PC-3 (cell line): ENCODE results near the gene MOK. TPM values are rescaled to one million over a fixed set of nuclear protein-coding genes. Genes with fewer than 3 reads are reported as not detected.

Experiments used
- ATAC-seq: fragments of 200-7000 bp; cut with Tn5 transposase; 2 replicates; pipeline ENCODE4 v1.9.1; 2020; ENCODE audit warnings: mild to moderate bottlenecking, moderate library complexity
- BruUV-seq: library from RNA; stranded (reverse); fragments of 400-500 nt; replicated peaks from 2 replicates; lab custom pipeline; 2021; lab: Mats Ljungman, UMichigan
- CTCF ChIA-PET: fragments of 300-600 bp; sonication (Branson Sonifier 250); formaldehyde crosslinking; loops from one replicate; lab custom pipeline; 2022; ENCODE audit warnings: antibody characterized with exemption; lab: Charles Lee
- POLR2A ChIA-PET: fragments of 300-600 bp; sonication (Branson Sonifier 250); formaldehyde crosslinking; loops from one replicate; lab custom pipeline; 2022; ENCODE audit warnings: antibody characterized with exemption; ENCODE audit not compliant: unreplicated experiment; lab: Charles Lee
- DNase-seq: peaks from one replicate; pipeline ENCODE4 v3.0.0-alpha.2; 2015
- H2AFZ ChIP-seq: fragments of 300-600 bp; sonication (generic); 2 replicates; pipeline ENCODE4 v1.6.0; 2016; ENCODE audit warnings: antibody characterized with exemption, low read length
- H3F3A ChIP-seq: fragments of 300-600 bp; sonication (generic); one replicate; pipeline ENCODE4 v1.6.0; 2017; ENCODE audit warnings: antibody characterized with exemption, low read length, control low read depth, mild to moderate bottlenecking; ENCODE audit not compliant: unreplicated experiment
- H3K27ac ChIP-seq: fragments of 300-600 bp; sonication (generic); 2 replicates; pipeline ENCODE4 v1.5.1; 2016; ENCODE audit warnings: mild to moderate bottlenecking, low read length
- H3K27me3 ChIP-seq: fragments of 300-600 bp; sonication (generic); 2 replicates; pipeline ENCODE4 v1.6.1; 2016; ENCODE audit warnings: low read length, mixed read lengths
- H3K36me3 ChIP-seq: fragments of 300-600 bp; sonication (generic); 2 replicates; pipeline ENCODE4 v1.6.1; 2016; ENCODE audit warnings: low read depth, mixed run types, low read length, mixed read lengths
- H3K4me1 ChIP-seq: fragments of 300-600 bp; sonication (generic); 2 replicates; pipeline ENCODE4 v1.5.1; 2016; ENCODE audit warnings: low read length; ENCODE audit not compliant: insufficient read depth
- H3K4me2 ChIP-seq: fragments of 300-600 bp; sonication (generic); 2 replicates; pipeline ENCODE4 v1.6.0; 2016; ENCODE audit warnings: low read length
- H3K4me3 ChIP-seq: fragments of 300-600 bp; sonication (generic); 2 replicates; pipeline ENCODE4 v1.5.1; 2016; ENCODE audit warnings: mild to moderate bottlenecking, low read length, mixed read lengths
- H3K79me2 ChIP-seq: fragments of 300-600 bp; sonication (generic); 2 replicates; pipeline ENCODE4 v1.6.1; 2017; ENCODE audit warnings: low read length, mixed read lengths
- H3K9ac ChIP-seq: fragments of 300-600 bp; sonication (generic); 2 replicates; pipeline ENCODE4 v1.6.0; 2016; ENCODE audit warnings: mild to moderate bottlenecking, low read length
- H3K9me2 ChIP-seq: fragments of 300-600 bp; sonication (generic); replicated peaks from 2 replicates; pipeline ENCODE4 v1.6.1; 2016; ENCODE audit warnings: mixed run types, low read length, mixed read lengths
- H3K9me3 ChIP-seq: fragments of 300-600 bp; sonication (generic); 2 replicates; pipeline ENCODE4 v1.6.1; 2016; ENCODE audit warnings: low read length, mixed read lengths
- H4K20me1 ChIP-seq: fragments of 300-600 bp; sonication (generic); 2 replicates; pipeline ENCODE4 v1.6.1; 2016; ENCODE audit warnings: low read length, mixed read lengths
- CTCF ChIP-seq: fragments of 300-600 bp; sonication (generic); conservative IDR thresholded peaks from 2 replicates; pipeline ENCODE4 v1.5.1; 2017; ENCODE audit warnings: antibody characterized with exemption, low read depth, mild to moderate bottlenecking, low read length
- EZH2 ChIP-seq: fragments of 300-600 bp; sonication (generic); IDR thresholded peaks from one replicate; pipeline ENCODE4 v1.6.1; 2017; ENCODE audit warnings: antibody characterized with exemption, mild to moderate bottlenecking, low read length; ENCODE audit not compliant: unreplicated experiment
- EZH2phosphoT487 ChIP-seq: fragments of 300-600 bp; sonication (generic); IDR thresholded peaks from 2 replicates; pipeline ENCODE4 v1.6.1; 2018; ENCODE audit warnings: mild to moderate bottlenecking, antibody characterized with exemption, low read length, borderline replicate concordance
- intact Hi-C: fragments of 100-400 bp; cut with micrococcal nuclease; formaldehyde crosslinking; loops from 2 replicates; pipeline ENCODE4 v1.9.0; 2023
- total RNA-seq: library from RNA; depleted of rRNA; stranded (reverse); fragments of >200 nt; gene quantifications from 2 replicates; pipeline ENCODE4 v1.2.3, GENCODE V29; 2014

MOK gene
- total RNA-seq, 1 experiment from 2014 or later: 108 TPM

- DNase-seq: no peak
These were observed 112.0 kb downstream of the MOK start for GRCh38 chr14:102192840-102193502.

GRCh38 chr14:102189874-102190273, 115.1 kb downstream of the MOK start:
- intact Hi-C loops: no loop called here
- Histone ChIP-seq H2AFZ (no peak overlapping the region), H3K9me3 (no peaks in the 10 kb centered on the region), H3K9me2 (no peaks in the 10 kb centered on the region), H3K36me3 (peaks cover 2% of the 10 kb centered on the region; the same call in 1 of the 2 replicates), H3K4me3 (no peak overlapping the region), H3K4me2 (no peak overlapping the region), H4K20me1 (no peaks in the 10 kb centered on the region), H3F3A (no peaks in the 10 kb centered on the region), H3K9ac (no peak overlapping the region), H3K79me2 (peaks cover 89% of the 10 kb centered on the region), H3K27ac (no peak overlapping the region), H3K27me3 (no peaks in the 10 kb centered on the region), H3K4me1 (peaks cover 21% of the 10 kb centered on the region)
- ChIA-PET POLR2A (no interaction called here), CTCF (no interaction called here)
- no peak for ATAC-seq
- BruUV-seq: no TSS peak
- TF ChIP-seq EZH2 (no peak), EZH2phosphoT487 (no peak), CTCF (no peak)
- no peak for DNase-seq

More at GRCh38 chr14:102192840-102193502, 112.0 kb downstream of the MOK start:
- H3K9me3 ChIP-seq: no peaks in the 10 kb centered on the region
- peaks cover 15% of the 10 kb centered on the region; the same call in 1 of the 2 replicates for H3K36me3 ChIP-seq
- ChIA-PET POLR2A (no interaction called here), CTCF (interaction anchor here (0.6 to 0.7 kb wide), 2 partner anchors 16 to 283 kb away, joined by 3 to 4 read pairs; no protein-coding TSS in a partner anchor)
- no peaks in the 10 kb centered on the region for H3K27me3 ChIP-seq
- H3K4me1 ChIP-seq: peaks cover 2% of the 10 kb centered on the region; the same call in 1 of the 2 replicates
- no peak overlapping the region for H3K4me2 ChIP-seq
- peaks cover 73% of the 10 kb centered on the region for H3K79me2 ChIP-seq
- no peak overlapping the region for H3K27ac ChIP-seq
- intact Hi-C loops: no loop called here
- no peaks in the 10 kb centered on the region for H4K20me1 ChIP-seq
- H3K9me2 ChIP-seq: no peaks in the 10 kb centered on the region
- no peak for TF ChIP-seq EZH2phosphoT487
- TF ChIP-seq CTCF: no peak
- H2AFZ ChIP-seq: no peak overlapping the region
- H3K9ac ChIP-seq: no peak overlapping the region
- no peaks in the 10 kb centered on the region for H3F3A ChIP-seq
- BruUV-seq: no TSS peak
- no peak overlapping the region for H3K4me3 ChIP-seq
- ATAC-seq: no peak

- CTCF ChIA-PET: interaction anchor here (0.6 kb wide), 2 partner anchors 116 to 427 kb away, joined by 3 read pairs; no protein-coding TSS in a partner anchor
- Histone ChIP-seq H3K9me2 (no peaks in the 10 kb centered on the region), H3K27me3 (no peaks in the 10 kb centered on the region), H3K9ac (no peak overlapping the region), H3K79me2 (peaks cover 93% of the 10 kb centered on the region), H3K9me3 (no peaks in the 10 kb centered on the region), H3F3A (no peaks in the 10 kb centered on the region), H3K4me1 (peaks cover 21% of the 10 kb centered on the region), H3K4me3 (no peak overlapping the region), H4K20me1 (no peaks in the 10 kb centered on the region), H3K36me3 (no peaks in the 10 kb centered on the region), H3K4me2 (no peak overlapping the region), H3K27ac (no peak overlapping the region), H2AFZ (no peak overlapping the region)
- POLR2A ChIA-PET: no interaction called here
- no TSS peak for BruUV-seq
- no peak for ATAC-seq
- DNase-seq: no peak
- no peak for TF ChIP-seq EZH2phosphoT487
- no peak for TF ChIP-seq CTCF
- no peak for TF ChIP-seq EZH2
- intact Hi-C loops: no loop called here
These were observed 116.8 kb downstream of the MOK start for GRCh38 chr14:102188187-102188586.
